ENCODE data around the gene SDK1. TPM values are rescaled to one million over a fixed set of nuclear protein-coding genes. Genes with fewer than 3 reads are reported as not detected.

SDK1 gene
- total and polyA plus RNA-seq, 10 of the 15 experiments (the other 5 are each of a cell fraction or from before 2014, with no cell fraction given): 0.14 to 0.33 TPM; not detected in 8

- TF ChIP-seq REST (IDR thresholded peaks at IDR 0.05; ENCODE audit: low read depth, low read length): no peak
These were observed 679.2 kb downstream of the SDK1 start (continued) for GRCh38 chr7:3980300-3980643.

- ATAC-seq (no peak), DNase-seq (ENCODE audit: low read depth, low spot score) (no peak), FAIRE-seq (no peak)
- TF ChIP-seq ATF2 (IDR thresholded peaks at IDR 0.05; ENCODE audit: low read length): no peak
- TF ChIP-seq TAF1 (IDR thresholded peaks at IDR 0.05; ENCODE audit: borderline replicate concordance, low read depth, low read length): no peak
- no peak for TF ChIP-seq RELA (IDR thresholded peaks at IDR 0.05; ENCODE audit: borderline replicate concordance, partially characterized antibody)
- no peak for TF ChIP-seq NR2C2 (IDR thresholded peaks at IDR 0.05; ENCODE audit: borderline replicate concordance, control insufficient read depth, insufficient read length, low read depth)
- no peak for TF ChIP-seq ZNF384 (IDR thresholded peaks at IDR 0.05; ENCODE audit: borderline replicate concordance, low read depth, low read length)
- no peak for TF ChIP-seq POLR2A (IDR thresholded peaks at IDR 0.05; ENCODE audit: low read depth, low read length)
- TF ChIP-seq ZNF687 (IDR thresholded peaks at IDR 0.05): no peak
- BruUV-seq (replicated peaks): no TSS peak
- in situ Hi-C loops (cut with MboI) (no loop called here), intact Hi-C loops (cut with micrococcal nuclease; ENCODE audit: unreplicated experiment) (no loop called here)
- Histone ChIP-seq H3K27ac (ENCODE audit: control insufficient read depth, insufficient read depth) (no peak overlapping the region), H2AFZ (ENCODE audit: control insufficient read depth, low read depth, low read length) (no peak overlapping the region), H3K9ac (ENCODE audit: control insufficient read depth, insufficient read depth, low read length) (no peak overlapping the region), H4K20me1 (ENCODE audit: control insufficient read depth, insufficient read depth) (no peaks in the 10 kb centered on the region), H3K4me3 (no peak overlapping the region), H3K36me3 (ENCODE audit: control insufficient read depth in 2 of 2, insufficient read depth in 2 of 2, low read length in 1 of 2) (no peaks in the 10 kb centered on the region), H3K4me2 (ENCODE audit: control insufficient read depth, insufficient read depth) (no peak overlapping the region), H3K79me2 (ENCODE audit: control insufficient read depth, insufficient read depth, low read length) (no peaks in the 10 kb centered on the region), H3K27me3 (replicated peaks in 1 of 2; ENCODE audit: control insufficient read depth in 2 of 2, insufficient read depth in 2 of 2, low read length in 1 of 2) (no peaks in the 10 kb centered on the region), H3K4me1 (ENCODE audit: control insufficient read depth, insufficient read depth, low read length) (no peaks in the 10 kb centered on the region), H3K9me3 (replicated peaks; ENCODE audit: control insufficient read depth, insufficient read depth, low read length) (no peaks in the 10 kb centered on the region; the same call in 2 of the 3 replicates)
- ChIA-PET POLR2A (no interaction called here), SMC1A (ENCODE audit: uncharacterized antibody, unreplicated experiment) (interaction anchor here (1.1 kb wide), 1 partner anchor 8 kb away, joined by 3 read pairs; no protein-coding TSS in a partner anchor), CTCF (no interaction called here), RAD21 (ENCODE audit: unreplicated experiment) (no interaction called here)
- 9% methylated on average over 3 of the region's 3 CpGs for WGBS (ENCODE audit: insufficient coverage, insufficient replicate concordance, low lambda C conversion rate, missing lambda C conversion rate)
These were observed 680.2 kb downstream of the SDK1 start for GRCh38 chr7:3981281-3981680.

Data from GM12878 (cell line).